Right cardiac atrium (tissue), 5 donors: ENCODE data around the gene WWC1. TPM values are rescaled to one million over a fixed set of nuclear protein-coding genes. Genes with fewer than 3 reads are reported as not detected.
"Not testable (repeated sequence)": the region's sequence is repeated elsewhere in the genome, so short reads cannot be mapped to it uniquely, and the experiment has no call there.

Experiments
- ATAC-seq, 2 donors: fragments of 200-7000 bp; cut with Tn5 transposase; one replicate each; pipeline versions ENCODE4 v1.8.0 to v1.9.1; 2020; ENCODE audit warnings: moderate library complexity in 2 of 2, mild to moderate bottlenecking in 1 of 2
- DNase-seq, 3 donors: peaks; one replicate each; pipeline ENCODE4 v3.0.0-alpha.2; 2020
- H3K27ac ChIP-seq: one replicate; pipeline ENCODE4 v1.5.1; 2013; ENCODE audit warnings: mild to moderate bottlenecking, low read length, control low read depth, moderate library complexity
- H3K27me3 ChIP-seq: one replicate; pipeline ENCODE4 v1.6.1; 2013; ENCODE audit not compliant: control insufficient read depth, insufficient read depth
- H3K4me1 ChIP-seq: one replicate; pipeline ENCODE4 v1.6.1; 2013; ENCODE audit warnings: low read length; ENCODE audit not compliant: control insufficient read depth, insufficient read depth
- H3K4me3 ChIP-seq: one replicate; pipeline ENCODE4 v1.5.1; 2013; ENCODE audit warnings: low read length, control low read depth
- H3K9me3 ChIP-seq: one replicate; pipeline ENCODE4 v1.6.1; 2013; ENCODE audit warnings: low read length; ENCODE audit not compliant: control insufficient read depth
- WGBS: extraction: QIAGEN DNeasy Blood & Tissue Kit; methylation state at CpG from one replicate; pipeline ENCODE4 v1.1.7; 2013; 5-methylcytosine and 5-hydroxymethylcytosine counted together
- intact Hi-C, 4 donors: fragments of 100-400 bp; cut with DNase I; formaldehyde crosslinking; loops; one replicate each; pipeline versions ENCODE4 v1.11.0 to v1.14.0; 2022 to 2023
- polyA plus RNA-seq: library from polyadenylated mRNA; stranded (reverse); fragments of 200-250 nt; gene quantifications from one replicate; pipeline ENCODE4 v1.2.3, GENCODE V29; 2013
- total RNA-seq, 4 donors: library from RNA; stranded (reverse); fragmentation: NEBNext Ultra II Directional; extraction: Animal tissue kit (Norgen Biotek cat#: 25700); gene quantifications; one replicate each; pipeline ENCODE4 v1.2.1, GENCODE V29; 2021
- donor health status: healthy with polysubstance abuse.
- donor health status: DM: no; HTN: yes; CAD: no.
- donor health status: DM: no; HTN: no; CAD: no.
- donor health status: DM: no; HTN: yes; CAD: no; lungs with severe emphysema.
- donor health status: DM: yes; HTN: yes; CAD: no.

WWC1 gene
- total and polyA plus RNA-seq, 5 donors, result 0.45 to 1.7 (median 1.0) TPM

- Histone ChIP-seq H3K4me1 (no peaks in the 10 kb centered on the region), H3K4me3 (no peak overlapping the region), H3K27ac (no peak overlapping the region), H3K9me3 (no peaks in the 10 kb centered on the region), H3K27me3 (no peaks in the 10 kb centered on the region)
- intact Hi-C loops, result no loop called here
- no peak for ATAC-seq
- no peak for DNase-seq
- 48% methylated on average over 5 of the region's 5 CpGs for WGBS
Measured at GRCh38 chr5:168339109-168339771, 47.8 kb downstream of the WWC1 start.

DNA sequence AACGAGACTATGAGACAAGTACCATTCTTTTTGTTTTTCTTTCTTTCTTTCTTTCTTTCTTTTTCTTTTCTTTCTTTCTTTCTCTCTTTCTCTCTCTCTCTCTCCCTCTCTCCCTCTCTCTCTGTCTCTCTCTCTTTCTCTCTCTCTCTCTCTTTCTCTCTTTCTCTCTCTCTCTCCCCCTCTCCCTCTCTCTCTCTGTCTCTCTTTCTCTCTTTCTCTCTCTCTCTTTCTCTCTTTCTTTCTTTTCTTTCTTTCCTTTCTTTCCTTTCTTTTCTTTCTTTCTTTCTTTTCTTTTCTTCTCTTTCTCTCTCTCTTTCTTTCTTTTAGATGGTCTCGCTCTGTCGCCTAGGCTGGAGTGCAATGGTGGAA lies 48.3 kb downstream of the WWC1 start:
- intact Hi-C loops, H3K4me1 ChIP-seq, ATAC-seq, H3K27ac ChIP-seq, H3K9me3 ChIP-seq, DNase-seq, H3K4me3 ChIP-seq, H3K27me3 ChIP-seq: not testable (repeated sequence)
- WGBS, result 93% methylated on average over 3 of the region's 3 CpGs

GRCh38 chr5:168340487-168340886 lies 49.0 kb downstream of the WWC1 start:
- no peak overlapping the region for H3K4me3 ChIP-seq
- DNase-seq (no peak), ATAC-seq (no peak)
- H3K27me3 ChIP-seq, result no peaks in the 10 kb centered on the region
- no peak overlapping the region for H3K27ac ChIP-seq
- no peaks in the 10 kb centered on the region for H3K9me3 ChIP-seq
- intact Hi-C loops, result no loop called here
- H3K4me1 ChIP-seq, result no peaks in the 10 kb centered on the region
- 90% methylated on average over 1 of the region's 1 CpG for WGBS

DNA sequence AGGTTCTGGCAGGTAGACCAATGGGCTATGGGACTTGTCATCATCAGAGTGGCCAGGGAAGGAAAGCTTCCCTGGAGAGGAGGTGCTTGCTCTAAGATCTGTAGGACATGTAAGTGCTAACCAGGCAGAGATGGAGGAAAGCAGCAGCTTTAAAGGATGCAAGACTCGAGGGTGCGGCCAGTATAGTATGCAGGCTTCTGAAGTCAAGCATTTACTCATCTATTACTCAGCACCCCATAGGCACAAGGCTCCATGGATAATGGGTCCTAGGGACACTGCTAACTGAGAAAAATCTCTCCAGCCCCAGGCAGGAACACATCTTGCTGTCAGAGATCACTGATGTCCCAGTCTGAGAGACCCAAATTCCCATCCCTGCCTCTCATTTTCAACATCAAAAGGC lies 49.7 kb downstream of the WWC1 start:
- ATAC-seq (no peak), DNase-seq (no peak)
- intact Hi-C loops, result no loop called here
- H3K27ac ChIP-seq, result no peak overlapping the region
- WGBS, result 99% methylated on average over 2 of the region's 2 CpGs
- no peaks in the 10 kb centered on the region for H3K27me3 ChIP-seq
- no peaks in the 10 kb centered on the region for H3K9me3 ChIP-seq
- H3K4me1 ChIP-seq, result no peaks in the 10 kb centered on the region
- H3K4me3 ChIP-seq, result no peak overlapping the region

DNA sequence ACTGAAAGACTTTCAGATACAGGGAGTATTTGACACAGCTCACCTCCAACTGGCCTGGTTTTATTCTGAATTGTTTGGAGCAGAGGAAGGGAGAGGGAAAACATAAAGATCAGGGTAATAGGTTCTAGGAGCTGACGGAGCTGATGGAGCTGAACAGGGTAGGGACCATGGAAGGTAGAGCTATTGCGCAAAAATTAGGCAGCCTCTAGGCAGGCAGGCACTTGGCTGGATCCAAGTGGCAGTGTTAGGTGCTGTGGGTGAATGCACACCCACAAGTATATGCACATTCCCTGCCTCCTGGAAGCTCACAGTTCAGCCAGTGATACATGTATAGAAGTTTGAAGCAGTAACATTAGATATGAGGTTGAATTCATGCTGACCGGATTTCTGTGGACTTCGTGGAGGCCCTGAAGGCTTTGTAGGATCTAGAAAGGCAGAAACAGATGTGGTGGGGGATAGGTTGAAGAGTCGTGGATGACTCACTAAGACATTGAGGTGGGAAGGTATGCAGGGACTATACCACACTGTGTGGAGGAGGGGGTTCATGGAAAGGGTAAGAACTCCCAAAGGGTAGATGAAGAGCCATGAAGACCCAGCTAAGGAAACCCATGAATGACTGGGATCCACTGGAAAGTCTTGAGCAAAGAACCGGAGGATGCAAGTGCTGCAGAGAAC lies 50.8 kb downstream of the WWC1 start:
- WGBS, result 90% methylated on average over 6 of the region's 6 CpGs
- DNase-seq (no peak), ATAC-seq (no peak)
- no peaks in the 10 kb centered on the region for H3K27me3 ChIP-seq
- no peak overlapping the region for H3K27ac ChIP-seq
- H3K4me3 ChIP-seq, result no peak overlapping the region
- intact Hi-C loops, result no loop called here
- no peaks in the 10 kb centered on the region for H3K9me3 ChIP-seq
- no peaks in the 10 kb centered on the region for H3K4me1 ChIP-seq

- DNase-seq, result no peak
- WGBS, result 80% methylated on average over 3 of the region's 3 CpGs
- H3K9me3 ChIP-seq, result no peaks in the 10 kb centered on the region
- intact Hi-C loops, result no loop called here
- H3K27me3 ChIP-seq, result no peaks in the 10 kb centered on the region
- no peak overlapping the region for H3K4me3 ChIP-seq
- no peak overlapping the region for H3K27ac ChIP-seq
- H3K4me1 ChIP-seq, result no peaks in the 10 kb centered on the region
- no peak for ATAC-seq
Measured at GRCh38 chr5:168342985-168343384, 51.5 kb downstream of the WWC1 start.

DNA sequence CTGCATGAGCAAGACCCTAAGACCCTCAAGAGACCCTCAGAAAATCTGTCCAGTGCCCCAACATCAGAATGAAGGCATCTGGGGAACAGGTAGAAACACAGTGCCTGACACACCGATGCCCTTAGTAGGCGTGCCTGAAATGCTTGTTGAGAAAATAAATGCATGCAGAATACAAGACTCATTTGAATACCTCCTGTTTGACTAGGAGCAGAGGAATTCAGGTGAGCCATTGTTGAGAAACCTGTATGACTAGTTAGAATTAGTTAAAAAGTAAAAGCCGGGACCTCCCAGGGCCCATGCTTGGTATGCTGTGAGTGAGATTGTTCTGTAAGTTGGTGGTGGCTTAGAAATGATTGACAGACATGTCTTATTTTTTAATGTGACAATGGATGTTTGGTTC lies 55.0 kb downstream of the WWC1 start:
- DNase-seq, result no peak
- H3K4me3 ChIP-seq, result no peak overlapping the region
- H3K9me3 ChIP-seq, result no peaks in the 10 kb centered on the region
- intact Hi-C loops, result no loop called here
- no peak for ATAC-seq
- no peak overlapping the region for H3K27ac ChIP-seq
- WGBS, result 79% methylated on average over 3 of the region's 3 CpGs
- H3K4me1 ChIP-seq, result no peaks in the 10 kb centered on the region
- no peaks in the 10 kb centered on the region for H3K27me3 ChIP-seq

GRCh38 chr5:168347368-168348083 lies 56.1 kb downstream of the WWC1 start:
- DNase-seq, result no peak
- ATAC-seq, result no peak
- WGBS, result 83% methylated on average over 8 of the region's 8 CpGs
- H3K4me3 ChIP-seq, result no peak overlapping the region
- no peak overlapping the region for H3K27ac ChIP-seq
- no peaks in the 10 kb centered on the region for H3K27me3 ChIP-seq
- no peaks in the 10 kb centered on the region for H3K4me1 ChIP-seq
- no peaks in the 10 kb centered on the region for H3K9me3 ChIP-seq
- intact Hi-C loops, result no loop called here

DNA sequence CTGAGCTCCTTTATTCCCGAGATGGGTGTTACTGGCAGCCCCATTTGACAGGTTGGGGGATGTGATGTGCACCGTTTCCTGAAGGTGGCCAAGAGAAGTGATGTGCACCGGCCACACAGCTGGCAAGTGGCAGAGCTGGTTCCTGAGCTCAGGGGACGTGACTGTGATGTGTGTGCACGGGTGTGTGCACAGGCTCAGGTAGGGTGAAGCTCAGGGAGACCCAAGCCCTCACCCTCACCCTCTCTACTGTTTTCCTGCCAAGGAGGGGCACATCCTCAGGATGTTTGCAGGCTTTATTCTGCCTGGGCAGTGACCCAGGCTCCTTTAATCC lies 56.6 kb downstream of the WWC1 start:
- Histone ChIP-seq H3K4me1 (no peaks in the 10 kb centered on the region), H3K27ac (no peak overlapping the region), H3K9me3 (no peaks in the 10 kb centered on the region), H3K27me3 (no peaks in the 10 kb centered on the region), H3K4me3 (no peak overlapping the region)
- 74% methylated on average over 5 of the region's 5 CpGs for WGBS
- DNase-seq (no peak), ATAC-seq (no peak)
- intact Hi-C loops, result no loop called here

DNA sequence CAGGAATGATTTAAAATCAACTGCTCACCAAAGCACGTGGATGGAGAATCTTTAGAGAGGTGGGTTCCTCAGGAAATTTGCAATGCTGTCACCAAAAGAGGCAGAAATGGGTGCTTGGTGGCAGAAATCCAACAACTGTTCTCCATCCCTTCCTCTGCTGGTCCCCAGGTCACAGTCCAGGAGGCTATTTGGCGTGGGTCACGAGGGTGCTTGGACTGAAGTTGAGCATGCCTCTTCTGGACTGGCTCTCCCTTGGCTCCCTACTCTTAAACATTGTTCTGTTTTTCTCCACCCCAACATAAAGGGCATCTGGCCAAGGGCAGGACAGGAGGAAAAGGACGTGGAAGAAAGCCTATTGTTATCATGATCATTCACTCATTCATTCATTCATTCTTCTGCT lies 58.9 kb downstream of the WWC1 start:
- 78% methylated on average over 4 of the region's 4 CpGs for WGBS
- H3K4me3 ChIP-seq, result no peak overlapping the region
- no peaks in the 10 kb centered on the region for H3K4me1 ChIP-seq
- no peaks in the 10 kb centered on the region for H3K27me3 ChIP-seq
- intact Hi-C loops, result no loop called here
- H3K9me3 ChIP-seq, result no peaks in the 10 kb centered on the region
- ATAC-seq (no peak), DNase-seq (no peak)
- no peak overlapping the region for H3K27ac ChIP-seq

DNA sequence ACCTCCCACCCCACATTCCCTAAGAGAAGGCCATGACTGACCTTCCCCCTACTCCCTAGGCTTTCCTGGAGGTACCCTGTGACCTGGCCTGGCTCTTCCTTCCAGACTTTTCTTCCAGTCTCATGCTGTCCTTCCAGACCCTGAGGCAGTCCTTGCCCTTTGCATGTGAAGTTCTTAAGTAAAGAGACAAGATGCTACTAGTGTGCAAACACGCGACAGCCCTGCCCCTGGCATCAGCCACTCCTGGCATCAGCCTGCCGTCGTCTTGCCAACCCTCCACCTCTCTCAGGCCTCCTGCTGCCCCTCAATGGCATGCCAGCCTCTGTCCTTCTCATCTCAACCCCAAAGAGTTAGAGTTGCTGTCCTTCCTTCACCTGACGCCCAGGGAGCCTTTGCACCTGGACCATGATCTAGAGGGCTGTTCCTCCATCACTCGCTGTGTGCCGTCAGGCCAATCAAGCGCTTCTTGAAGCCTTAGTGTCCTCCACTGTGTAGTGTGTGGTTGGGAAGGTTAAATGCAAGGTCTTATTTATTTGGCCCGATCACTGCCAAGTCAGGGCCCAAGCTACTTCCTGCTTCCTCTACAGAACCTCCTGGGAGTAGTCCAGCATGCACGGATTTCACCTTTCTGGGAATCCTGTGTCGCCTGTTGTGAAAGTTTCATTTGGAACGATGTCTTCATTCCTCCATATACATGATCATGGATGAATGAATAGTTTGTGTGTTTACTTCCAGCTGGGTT lies 61.9 kb downstream of the WWC1 start:
- no peaks in the 10 kb centered on the region for H3K27me3 ChIP-seq
- H3K27ac ChIP-seq, result no peak overlapping the region
- intact Hi-C loops, result no loop called here
- DNase-seq (no peak), ATAC-seq (peak in 1 of 2 donors; percentile 40)
- H3K4me1 ChIP-seq, result no peaks in the 10 kb centered on the region
- 81% methylated on average over 12 of the region's 12 CpGs for WGBS
- H3K9me3 ChIP-seq, result no peaks in the 10 kb centered on the region
- no peak overlapping the region for H3K4me3 ChIP-seq
